HCT116 (cell line): Measurements from ENCODE around the gene TEAD1. TPM values are rescaled to one million over a fixed set of nuclear protein-coding genes. Genes with fewer than 3 reads are reported as not detected.

ENCODE experiments used
- ATAC-seq: fragments of 200-7000 bp; cut with Tn5 transposase; 2 replicates; pipeline ENCODE4 v1.9.1; 2020; ENCODE audit warnings: mild to moderate bottlenecking, moderate library complexity
- BruUV-seq: library from RNA; stranded (reverse); fragments of 400-500 nt; replicated peaks from 2 replicates; lab custom pipeline; 2021; lab: Mats Ljungman, UMichigan
- CTCF ChIA-PET: fragments of 300-600 bp; sonication (Branson Sonifier 250); formaldehyde crosslinking; loops from one replicate; lab custom pipeline; 2021; ENCODE audit warnings: antibody characterized with exemption; lab: Charles Lee
- POLR2A ChIA-PET: fragments of 300-600, 350-600 bp; sonication (Branson Sonifier 250); formaldehyde crosslinking; loops from one replicate; lab custom pipeline; 2021; ENCODE audit warnings: antibody characterized with exemption; lab: Charles Lee
- RAD21 ChIA-PET, 2 experiments: fragments of 300-600 bp; sonication (Branson Sonifier 250); formaldehyde crosslinking; loops; one replicate each; lab custom pipeline; 2023; ENCODE audit warnings: low total read pairs in 2 of 2; ENCODE audit not compliant: uncharacterized antibody in 2 of 2, unreplicated experiment in 2 of 2, low non-redundant PET in 1 of 2; lab: Charles Lee
- DNase-seq: peaks from one replicate; pipeline ENCODE4 v3.0.0-alpha.2; 2010; ENCODE audit warnings: low read depth, low spot score
- H2AFZ ChIP-seq: fragments of 200-600 bp; shearing (Covaris generic), sonication (generic); 2 replicates; pipeline ENCODE4 v1.6.1; 2017; ENCODE audit warnings: low read depth, mixed run types, mixed read lengths, antibody characterized with exemption, low read length; ENCODE audit not compliant: poor library complexity, severe bottlenecking
- H3K27ac ChIP-seq: 2 replicates; pipeline ENCODE4 v1.5.1; 2012; ENCODE audit warnings: low read depth, low read length
- H3K27me3 ChIP-seq: fragments of 200-600 bp; sonication (generic); 2 replicates; pipeline ENCODE4 v1.6.1; 2016; ENCODE audit warnings: mixed run types, low read length, mixed read lengths; ENCODE audit not compliant: insufficient read depth
- H3K36me3 ChIP-seq, 2 experiments: fragments of 200-500 bp in 1 of 2; fragments of 200-600 bp in 1 of 2; sonication (Bioruptor generic) in 1 of 2; sonication (generic) in 1 of 2; 2 replicates each; pipeline versions ENCODE4 v1.5.1 to v1.6.1; 2014 to 2016; ENCODE audit warnings: low read length in 2 of 2, inconsistent platforms in 1 of 2, mixed read lengths in 1 of 2, mixed run types in 1 of 2; ENCODE audit not compliant: insufficient read depth in 2 of 2, control insufficient read depth in 1 of 2
- H3K4me1 ChIP-seq, 2 experiments: fragments of 200-600 bp in 1 of 2; sonication (generic) in 1 of 2; 2 replicates each; pipeline versions ENCODE4 v1.5.1 to v1.6.1; 2012 to 2017; ENCODE audit warnings: low read length in 2 of 2, inconsistent platforms in 1 of 2, mild to moderate bottlenecking in 1 of 2, mixed read lengths in 1 of 2, mixed run types in 1 of 2, moderate library complexity in 1 of 2; ENCODE audit not compliant: insufficient read depth in 2 of 2, control insufficient read depth in 1 of 2
- H3K4me2 ChIP-seq: fragments of 200-600 bp; sonication (generic); 2 replicates; pipeline ENCODE4 v1.6.1; 2017; ENCODE audit warnings: mixed run types, low read length, mixed read lengths
- H3K4me3 ChIP-seq, 2 experiments: fragments of 200-600 bp in 1 of 2; sonication (generic) in 1 of 2; replicated peaks in 1 of 2; 2 replicates each; pipeline ENCODE4 v1.5.1; 2011 to 2016; ENCODE audit warnings: low read length in 2 of 2, control low read depth in 1 of 2, low read depth in 1 of 2, mild to moderate bottlenecking in 1 of 2, mixed read lengths in 1 of 2, mixed run types in 1 of 2
- H3K79me2 ChIP-seq: fragments of 200-600 bp; sonication (generic); 2 replicates; pipeline ENCODE4 v1.6.1; 2017; ENCODE audit warnings: mild to moderate bottlenecking, mixed run types, low read length, moderate library complexity, mixed read lengths; ENCODE audit not compliant: insufficient read depth
- H3K9ac ChIP-seq: fragments of 200-600 bp; sonication (generic); 2 replicates; pipeline ENCODE4 v1.6.1; 2016; ENCODE audit warnings: low read length, mixed read lengths
- H3K9me2 ChIP-seq: fragments of 200-600 bp; sonication (generic), shearing (Covaris generic); 2 replicates; pipeline ENCODE4 v1.6.1; 2017; ENCODE audit warnings: mixed run types, mild to moderate bottlenecking, moderate library complexity; ENCODE audit not compliant: insufficient read depth
- H3K9me3 ChIP-seq, 2 experiments: fragments of 200-500 bp in 1 of 2; fragments of 200-600 bp in 1 of 2; sonication (Bioruptor generic) in 1 of 2; sonication (generic) in 1 of 2; 2 replicates each; pipeline ENCODE4 v1.6.1; 2014 to 2017; ENCODE audit warnings: low read length in 2 of 2, mixed read lengths in 2 of 2, inconsistent platforms in 1 of 2, low read depth in 1 of 2, mild to moderate bottlenecking in 1 of 2, mixed run types in 1 of 2, moderate library complexity in 1 of 2; ENCODE audit not compliant: control insufficient read depth in 1 of 2, insufficient read depth in 1 of 2
- H4K20me1 ChIP-seq: fragments of 200-600 bp; sonication (generic), shearing (Covaris generic); 2 replicates; pipeline ENCODE4 v1.6.1; 2017; ENCODE audit warnings: mixed run types, mild to moderate bottlenecking, moderate library complexity; ENCODE audit not compliant: insufficient read depth
- CBX3 ChIP-seq: IDR thresholded peaks from 2 replicates; pipeline ENCODE4 v1.6.1; 2012; ENCODE audit warnings: low read depth
- CEBPB ChIP-seq: IDR thresholded peaks from 2 replicates; pipeline ENCODE4 v1.6.1; 2012; ENCODE audit warnings: low read depth
- EGR1 ChIP-seq: IDR thresholded peaks from 2 replicates; pipeline ENCODE4 v1.6.1; 2012; ENCODE audit warnings: low read depth
- ELF1 ChIP-seq: IDR thresholded peaks from 2 replicates; pipeline ENCODE4 v1.6.1; 2012; ENCODE audit warnings: low read depth, borderline replicate concordance
- EZH2 ChIP-seq: fragments of 200-600 bp; sonication (generic); IDR thresholded peaks from 2 replicates; pipeline ENCODE4 v1.6.1; 2017; ENCODE audit warnings: antibody characterized with exemption, mixed run types
- EZH2phosphoT487 ChIP-seq: fragments of 200-600 bp; IDR thresholded peaks from 2 replicates; pipeline ENCODE4 v1.6.1; 2018; ENCODE audit warnings: antibody characterized with exemption, borderline replicate concordance
- JUND ChIP-seq: IDR thresholded peaks from 2 replicates; pipeline ENCODE4 v1.6.1; 2012
- POLR2A ChIP-seq: IDR thresholded peaks from 2 replicates; pipeline ENCODE4 v1.7.0; 2011; ENCODE audit warnings: borderline replicate concordance; ENCODE audit not compliant: insufficient read depth, insufficient read length; ENCODE audit errors: extremely low read depth
- POLR2AphosphoS5 ChIP-seq: IDR thresholded peaks from 2 replicates; pipeline ENCODE4 v1.6.1; 2011; ENCODE audit warnings: mild to moderate bottlenecking, low read depth, low read length, moderate library complexity
- RAD21 ChIP-seq: IDR thresholded peaks from 2 replicates; pipeline ENCODE4 v1.6.1; 2012; ENCODE audit warnings: low read depth, mild to moderate bottlenecking
- SIN3A ChIP-seq: IDR thresholded peaks from 2 replicates; pipeline ENCODE4 v1.6.1; 2012; ENCODE audit warnings: low read depth
- SRF ChIP-seq: IDR thresholded peaks from 2 replicates; pipeline ENCODE4 v1.6.1; 2012; ENCODE audit warnings: low read depth
- TCF7L2 ChIP-seq: IDR thresholded peaks from 2 replicates; pipeline ENCODE4 v1.7.0; 2011; ENCODE audit warnings: borderline replicate concordance, inconsistent platforms; ENCODE audit not compliant: insufficient read depth, insufficient read length; ENCODE audit errors: extremely low read depth
- YY1 ChIP-seq: IDR thresholded peaks from 2 replicates; pipeline ENCODE4 v1.6.1; 2011; ENCODE audit warnings: low read length, low read depth, moderate library complexity, mild to moderate bottlenecking; ENCODE audit not compliant: insufficient replicate concordance; ENCODE audit errors: extremely low read depth
- ZFX ChIP-seq: fragments of 450-650 bp; IDR thresholded peaks from 2 replicates; pipeline ENCODE4 v1.6.1; 2017
- ZNF274 ChIP-seq: fragments of 200-500 bp; sonication (Bioruptor generic); IDR thresholded peaks from 2 replicates; pipeline ENCODE4 v1.6.1; 2014; ENCODE audit warnings: mild to moderate bottlenecking, low read depth, low read length, inconsistent platforms
- intact Hi-C: fragments of 100-400 bp; cut with micrococcal nuclease; formaldehyde crosslinking; loops from 2 replicates; pipeline ENCODE4 v1.10.0; 2022
- total RNA-seq: library from RNA; stranded (reverse); gene quantifications from one replicate; pipeline ENCODE4 v1.2.1, GENCODE V29; 2021; ENCODE audit not compliant: unreplicated experiment
- TF ChIP-seq, protein P1 (sequence below): IDR thresholded peaks from 2 replicates; pipeline ENCODE4 v1.6.1; 2012; ENCODE audit warnings: low read depth
- TF ChIP-seq, protein P2 (sequence below), 3 experiments: fragments of 200-600 bp in 1 of 3; sonication (generic) in 1 of 3; IDR thresholded peaks in 2 of 3; conservative IDR thresholded peaks in 1 of 3; 2 replicates each; pipeline ENCODE4 v1.5.1; 2012 to 2017; ENCODE audit warnings: low read depth in 2 of 3, low read length in 2 of 3, antibody characterized with exemption in 1 of 3, borderline replicate concordance in 1 of 3, control low read depth in 1 of 3, mild to moderate bottlenecking in 1 of 3, mixed read lengths in 1 of 3, mixed run types in 1 of 3, moderate library complexity in 1 of 3; ENCODE audit not compliant: insufficient read depth in 1 of 3
- TF ChIP-seq, protein P3 (sequence below): IDR thresholded peaks from 2 replicates; pipeline ENCODE4 v1.6.1; 2011; ENCODE audit warnings: mild to moderate bottlenecking, low read length, moderate library complexity; ENCODE audit not compliant: insufficient replicate concordance; ENCODE audit errors: extremely low read depth
- TF ChIP-seq, protein P4 (sequence below): IDR thresholded peaks from 2 replicates; pipeline ENCODE4 v1.6.1; 2012

The TEAD1 gene
- total RNA-seq, 1 experiment from 2014 or later, result 103 TPM

DNA sequence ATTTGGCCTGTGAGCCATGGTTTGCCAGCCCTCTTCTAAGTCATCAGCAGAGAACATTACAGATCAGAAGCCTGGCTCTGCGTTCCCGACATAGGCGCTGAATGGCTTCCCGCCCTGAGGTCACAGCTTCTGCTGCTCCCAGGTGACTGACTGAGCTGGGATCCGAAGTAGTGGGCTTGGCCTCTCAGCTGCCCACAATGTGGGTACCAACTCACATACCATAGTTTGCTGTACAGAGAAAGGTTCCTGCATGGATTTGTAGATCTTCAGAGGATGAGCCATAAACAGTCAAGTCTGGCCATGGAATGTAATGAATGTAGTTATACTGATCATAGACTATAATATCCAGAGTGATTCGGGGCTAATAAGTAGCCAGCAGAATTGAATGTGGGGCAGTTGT, 42.6 kb downstream of the TEAD1 start:
- intact Hi-C loops, result no loop called here
- Histone ChIP-seq H3K27me3 (no peaks in the 10 kb centered on the region), H2AFZ (no peak overlapping the region), H3K9me2 (no peaks in the 10 kb centered on the region), H3K9ac (no peak overlapping the region), H3K27ac (no peak overlapping the region), H3K36me3 (no peaks in the 10 kb centered on the region), H3K9me3 (no peaks in the 10 kb centered on the region), H3K4me2 (no peak overlapping the region), H3K4me1 (peaks cover 47 to 59% of the 10 kb centered on the region in 2 experiments), H3K79me2 (peaks cover 96% of the 10 kb centered on the region), H4K20me1 (no peaks in the 10 kb centered on the region), H3K4me3 (no peak overlapping the region)
- ChIA-PET CTCF (no interaction called here), RAD21 (no interaction called here), POLR2A (no interaction called here)
- ATAC-seq, result no peak
- TF ChIP-seq RAD21 (no peak), CBX3 (no peak), CEBPB (no peak), YY1 (no peak), POLR2AphosphoS5 (no peak), TCF7L2 (no peak), JUND (no peak), ELF1 (no peak), EZH2phosphoT487 (no peak), ZNF274 (no peak), EZH2 (no peak), SIN3A (no peak), EGR1 (no peak), POLR2A (no peak), SRF (no peak), ZFX (no peak)
- TF ChIP-seq, protein P1, sequence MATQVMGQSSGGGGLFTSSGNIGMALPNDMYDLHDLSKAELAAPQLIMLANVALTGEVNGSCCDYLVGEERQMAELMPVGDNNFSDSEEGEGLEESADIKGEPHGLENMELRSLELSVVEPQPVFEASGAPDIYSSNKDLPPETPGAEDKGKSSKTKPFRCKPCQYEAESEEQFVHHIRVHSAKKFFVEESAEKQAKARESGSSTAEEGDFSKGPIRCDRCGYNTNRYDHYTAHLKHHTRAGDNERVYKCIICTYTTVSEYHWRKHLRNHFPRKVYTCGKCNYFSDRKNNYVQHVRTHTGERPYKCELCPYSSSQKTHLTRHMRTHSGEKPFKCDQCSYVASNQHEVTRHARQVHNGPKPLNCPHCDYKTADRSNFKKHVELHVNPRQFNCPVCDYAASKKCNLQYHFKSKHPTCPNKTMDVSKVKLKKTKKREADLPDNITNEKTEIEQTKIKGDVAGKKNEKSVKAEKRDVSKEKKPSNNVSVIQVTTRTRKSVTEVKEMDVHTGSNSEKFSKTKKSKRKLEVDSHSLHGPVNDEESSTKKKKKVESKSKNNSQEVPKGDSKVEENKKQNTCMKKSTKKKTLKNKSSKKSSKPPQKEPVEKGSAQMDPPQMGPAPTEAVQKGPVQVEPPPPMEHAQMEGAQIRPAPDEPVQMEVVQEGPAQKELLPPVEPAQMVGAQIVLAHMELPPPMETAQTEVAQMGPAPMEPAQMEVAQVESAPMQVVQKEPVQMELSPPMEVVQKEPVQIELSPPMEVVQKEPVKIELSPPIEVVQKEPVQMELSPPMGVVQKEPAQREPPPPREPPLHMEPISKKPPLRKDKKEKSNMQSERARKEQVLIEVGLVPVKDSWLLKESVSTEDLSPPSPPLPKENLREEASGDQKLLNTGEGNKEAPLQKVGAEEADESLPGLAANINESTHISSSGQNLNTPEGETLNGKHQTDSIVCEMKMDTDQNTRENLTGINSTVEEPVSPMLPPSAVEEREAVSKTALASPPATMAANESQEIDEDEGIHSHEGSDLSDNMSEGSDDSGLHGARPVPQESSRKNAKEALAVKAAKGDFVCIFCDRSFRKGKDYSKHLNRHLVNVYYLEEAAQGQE, result no peak
- TF ChIP-seq, protein P2, sequence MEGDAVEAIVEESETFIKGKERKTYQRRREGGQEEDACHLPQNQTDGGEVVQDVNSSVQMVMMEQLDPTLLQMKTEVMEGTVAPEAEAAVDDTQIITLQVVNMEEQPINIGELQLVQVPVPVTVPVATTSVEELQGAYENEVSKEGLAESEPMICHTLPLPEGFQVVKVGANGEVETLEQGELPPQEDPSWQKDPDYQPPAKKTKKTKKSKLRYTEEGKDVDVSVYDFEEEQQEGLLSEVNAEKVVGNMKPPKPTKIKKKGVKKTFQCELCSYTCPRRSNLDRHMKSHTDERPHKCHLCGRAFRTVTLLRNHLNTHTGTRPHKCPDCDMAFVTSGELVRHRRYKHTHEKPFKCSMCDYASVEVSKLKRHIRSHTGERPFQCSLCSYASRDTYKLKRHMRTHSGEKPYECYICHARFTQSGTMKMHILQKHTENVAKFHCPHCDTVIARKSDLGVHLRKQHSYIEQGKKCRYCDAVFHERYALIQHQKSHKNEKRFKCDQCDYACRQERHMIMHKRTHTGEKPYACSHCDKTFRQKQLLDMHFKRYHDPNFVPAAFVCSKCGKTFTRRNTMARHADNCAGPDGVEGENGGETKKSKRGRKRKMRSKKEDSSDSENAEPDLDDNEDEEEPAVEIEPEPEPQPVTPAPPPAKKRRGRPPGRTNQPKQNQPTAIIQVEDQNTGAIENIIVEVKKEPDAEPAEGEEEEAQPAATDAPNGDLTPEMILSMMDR (IDR thresholded peaks at IDR 0.05 in 2 of 3, conservative IDR thresholded peaks at IDR 0.05 in 1 of 3; ENCODE audit: borderline replicate concordance in 1 of 3, insufficient read depth in 1 of 3, low read depth in 2 of 3, low read length in 2 of 3), result no peak
- TF ChIP-seq, protein P3, sequence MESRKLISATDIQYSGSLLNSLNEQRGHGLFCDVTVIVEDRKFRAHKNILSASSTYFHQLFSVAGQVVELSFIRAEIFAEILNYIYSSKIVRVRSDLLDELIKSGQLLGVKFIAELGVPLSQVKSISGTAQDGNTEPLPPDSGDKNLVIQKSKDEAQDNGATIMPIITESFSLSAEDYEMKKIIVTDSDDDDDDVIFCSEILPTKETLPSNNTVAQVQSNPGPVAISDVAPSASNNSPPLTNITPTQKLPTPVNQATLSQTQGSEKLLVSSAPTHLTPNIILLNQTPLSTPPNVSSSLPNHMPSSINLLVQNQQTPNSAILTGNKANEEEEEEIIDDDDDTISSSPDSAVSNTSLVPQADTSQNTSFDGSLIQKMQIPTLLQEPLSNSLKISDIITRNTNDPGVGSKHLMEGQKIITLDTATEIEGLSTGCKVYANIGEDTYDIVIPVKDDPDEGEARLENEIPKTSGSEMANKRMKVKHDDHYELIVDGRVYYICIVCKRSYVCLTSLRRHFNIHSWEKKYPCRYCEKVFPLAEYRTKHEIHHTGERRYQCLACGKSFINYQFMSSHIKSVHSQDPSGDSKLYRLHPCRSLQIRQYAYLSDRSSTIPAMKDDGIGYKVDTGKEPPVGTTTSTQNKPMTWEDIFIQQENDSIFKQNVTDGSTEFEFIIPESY, result no peak
- TF ChIP-seq, protein P4, sequence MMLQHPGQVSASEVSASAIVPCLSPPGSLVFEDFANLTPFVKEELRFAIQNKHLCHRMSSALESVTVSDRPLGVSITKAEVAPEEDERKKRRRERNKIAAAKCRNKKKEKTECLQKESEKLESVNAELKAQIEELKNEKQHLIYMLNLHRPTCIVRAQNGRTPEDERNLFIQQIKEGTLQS, result no peak
- BruUV-seq, result no TSS peak
- no peak for DNase-seq
